ENCODE measurements around the gene CARD14. TPM values are rescaled to one million over a fixed set of nuclear protein-coding genes. Genes with fewer than 3 reads are reported as not detected.

Gene CARD14
- total RNA-seq, 4 donors from 2014 or later: 0.14 to 0.75 (median 0.48) TPM; not detected in 1

DNA sequence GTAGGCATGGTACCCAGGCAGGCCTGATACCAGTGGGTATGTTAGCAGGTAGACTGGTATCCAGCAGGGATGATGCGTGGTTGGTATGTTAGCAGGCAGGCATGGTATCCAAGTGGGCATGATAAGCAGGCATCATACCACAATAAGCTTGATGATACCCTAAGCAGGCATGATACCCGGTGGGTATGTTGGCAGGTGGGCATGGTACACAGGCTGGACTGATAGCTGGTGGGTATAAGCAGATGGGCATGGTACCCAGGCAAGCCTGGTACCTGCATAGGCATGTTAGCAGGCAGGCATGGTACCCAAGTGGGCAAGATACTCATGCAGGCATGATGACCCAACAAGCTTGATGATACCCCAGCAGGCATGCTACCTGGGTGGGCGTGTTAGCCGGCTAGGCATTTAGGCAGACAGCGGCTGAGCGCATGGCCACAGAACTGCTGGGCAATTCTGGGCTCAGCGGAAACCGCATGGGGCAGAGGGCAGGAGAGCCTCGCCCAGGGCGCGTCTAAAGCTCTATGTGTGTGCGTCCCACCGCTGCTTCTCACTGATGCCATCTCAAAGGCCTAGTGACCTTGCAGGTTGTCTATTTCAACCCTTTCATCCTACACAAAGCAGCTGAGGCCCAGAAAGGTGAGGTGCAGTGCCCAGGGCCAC lies 48.0 kb downstream of the CARD14 start:
- H3K27me3 ChIP-seq: no peaks in the 10 kb centered on the region
- DNase-seq: no peak
- WGBS, 2 donors (ENCODE audit: low coverage in 1 of 2): 94% methylated on average over 13 of the region's 13 CpGs; no CpG with 5 or more reads in 1 of the 2 donors
- TF ChIP-seq CTCF (IDR thresholded peaks at IDR 0.05): no peak
- no peak for TF ChIP-seq EP300 (IDR thresholded peaks at IDR 0.05; ENCODE audit: low read depth)
- no peak overlapping the region for H3K27ac ChIP-seq
- peaks cover 3 to 27% (median 20%) of the 10 kb centered on the region in 4 donors for H3K4me1 ChIP-seq
- no peaks in the 10 kb centered on the region for H3K36me3 ChIP-seq
- in situ Hi-C loops (cut with MboI; ENCODE audit: low pct_ligation_motif_present in 1 of 4, low pct_unique_long_range_greater_than_20kb in 1 of 4, low sequenced_read_pairs in 3 of 4) (no loop called here), intact Hi-C loops (cut with DNase I; ENCODE audit: low total_unique reads) (no loop called here)
- no peaks in the 10 kb centered on the region for H3K9me3 ChIP-seq
- no peak overlapping the region for H3K4me3 ChIP-seq

GRCh38 chr17:80218391-80218790 lies 48.6 kb downstream of the CARD14 start:
- intact Hi-C loops (cut with DNase I; ENCODE audit: low total_unique reads): no loop called here
- no peak overlapping the region for H3K27ac ChIP-seq
- TF ChIP-seq POLR2AphosphoS5 (IDR thresholded peaks at IDR 0.05): no peak
- TF ChIP-seq POLR2A (IDR thresholded peaks at IDR 0.05): no peak
- no peak for TF ChIP-seq EP300 (IDR thresholded peaks at IDR 0.05; ENCODE audit: low read depth)
- no peak for TF ChIP-seq CTCF (IDR thresholded peaks at IDR 0.05)

DNA sequence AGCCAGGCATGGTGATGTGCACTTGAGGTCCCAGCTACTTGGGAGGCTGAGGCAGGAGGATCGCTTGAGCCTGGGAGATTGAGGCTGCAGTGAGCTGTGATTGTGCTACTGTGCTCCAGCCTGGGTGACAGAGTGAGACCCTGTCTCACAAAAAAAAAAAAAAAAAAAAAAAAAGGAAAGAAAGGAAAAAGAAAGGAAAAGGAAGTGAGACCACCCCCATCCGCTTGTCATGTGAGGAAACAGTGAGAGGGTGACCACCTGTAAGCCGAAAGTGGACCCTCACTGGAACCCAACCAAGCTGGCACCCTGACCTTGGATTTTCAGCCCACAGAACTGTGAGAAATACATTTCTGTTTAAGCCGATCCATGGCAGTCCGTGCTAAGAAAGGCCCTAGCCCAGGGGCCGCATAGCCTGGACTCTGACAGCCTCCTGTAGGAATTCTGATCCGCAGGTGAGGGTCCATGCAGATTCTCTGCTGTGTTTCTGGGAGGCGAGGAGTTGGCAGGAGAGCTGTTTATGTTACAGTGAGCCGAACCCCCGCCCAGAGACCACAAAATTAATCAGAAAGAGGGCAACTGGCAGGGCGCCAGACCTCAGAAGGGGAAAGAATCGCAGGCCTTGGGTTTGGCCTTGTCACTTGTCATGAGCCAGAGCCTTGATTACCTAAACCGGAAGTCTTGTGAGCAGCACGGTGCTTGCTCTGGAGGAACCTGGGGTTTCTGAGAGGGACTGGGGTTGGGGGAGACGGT lies 49.4 kb downstream of the CARD14 start:
- Histone ChIP-seq H3K36me3 (no peaks in the 10 kb centered on the region), H3K9me3 (no peaks in the 10 kb centered on the region), H3K4me3 (peak overlapping the region in 3 of 4 donors; percentile 88 to 94 (median 88)), H3K27me3 (no peaks in the 10 kb centered on the region), H3K4me1 (peaks cover 3 to 27% (median 20%) of the 10 kb centered on the region in 4 donors), H3K27ac (peak overlapping the region; percentile 87 to 91 (median 88))
- in situ Hi-C loops (cut with MboI; ENCODE audit: low pct_ligation_motif_present in 1 of 4, low pct_unique_long_range_greater_than_20kb in 1 of 4, low sequenced_read_pairs in 3 of 4) (no loop called here), intact Hi-C loops (cut with DNase I; ENCODE audit: low total_unique reads) (no loop called here)
- WGBS, 2 donors (ENCODE audit: low coverage in 1 of 2): 0 to 30% methylated on average over 2 to 15 of the region's 15 CpGs
- TF ChIP-seq CTCF (IDR thresholded peaks at IDR 0.05) (no peak), POLR2AphosphoS5 (IDR thresholded peaks at IDR 0.05) (peak in 2 of 3 donors; percentile 18 to 32)
- peak; percentile 87 for DNase-seq

More at GRCh38 chr17:80218391-80218790, 48.6 kb downstream of the CARD14 start:
- no peaks in the 10 kb centered on the region for H3K27me3 ChIP-seq
- in situ Hi-C loops (cut with MboI; ENCODE audit: low pct_ligation_motif_present in 1 of 4, low pct_unique_long_range_greater_than_20kb in 1 of 4, low sequenced_read_pairs in 3 of 4): no loop called here
- H3K4me3 ChIP-seq: no peak overlapping the region
- H3K36me3 ChIP-seq: no peaks in the 10 kb centered on the region
- WGBS, 2 donors (ENCODE audit: low coverage in 1 of 2): 96% methylated on average over 7 of the region's 7 CpGs; no CpG with 5 or more reads in 1 of the 2 donors
- H3K4me1 ChIP-seq: peaks cover 3 to 27% (median 20%) of the 10 kb centered on the region in 4 donors
- DNase-seq: no peak
- no peaks in the 10 kb centered on the region for H3K9me3 ChIP-seq

DNA sequence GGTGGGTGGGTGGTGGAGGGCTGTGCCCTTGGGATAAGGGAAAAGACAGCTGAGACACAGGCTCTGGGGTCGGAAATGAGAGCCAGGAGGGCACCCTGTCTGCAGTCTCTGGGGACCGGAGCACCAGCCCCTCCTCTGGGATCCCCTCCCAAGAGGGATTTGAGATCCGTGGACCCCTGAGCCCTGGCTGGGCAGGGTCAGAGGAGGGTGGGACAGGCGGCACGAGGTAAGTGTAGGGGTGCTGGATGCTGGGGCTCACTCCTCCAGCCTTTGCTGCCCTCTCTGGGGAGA lies 49.9 kb downstream of the CARD14 start:
- in situ Hi-C loops (cut with MboI; ENCODE audit: low pct_ligation_motif_present in 1 of 4, low pct_unique_long_range_greater_than_20kb in 1 of 4, low sequenced_read_pairs in 3 of 4): no loop called here
- H3K4me3 ChIP-seq: peak overlapping the region; percentile 82 to 94 (median 88)
- no peak for DNase-seq
- H3K27me3 ChIP-seq: no peaks in the 10 kb centered on the region
- peak overlapping the region; percentile 87 to 91 (median 88) for H3K27ac ChIP-seq
- no peak for TF ChIP-seq CTCF (IDR thresholded peaks at IDR 0.05)
- no peak for TF ChIP-seq POLR2A (IDR thresholded peaks at IDR 0.05)
- TF ChIP-seq POLR2AphosphoS5 (IDR thresholded peaks at IDR 0.05): no peak
- TF ChIP-seq EP300 (IDR thresholded peaks at IDR 0.05; ENCODE audit: low read depth): no peak
- WGBS, 2 donors (ENCODE audit: low coverage in 1 of 2): 0% methylated on average over 2 to 5 of the region's 5 CpGs
- H3K4me1 ChIP-seq: peaks cover 3 to 27% (median 20%) of the 10 kb centered on the region in 4 donors
- no peaks in the 10 kb centered on the region for H3K9me3 ChIP-seq
- intact Hi-C loops (cut with DNase I; ENCODE audit: low total_unique reads): no loop called here
- no peaks in the 10 kb centered on the region for H3K36me3 ChIP-seq
